DOHH2 (cell line): ENCODE results near the gene DEPDC1B.

Source experiments
- H3F3A ChIP-seq: fragments of 200-600 bp; sonication (generic), shearing (Covaris generic); 2 replicates; pipeline ENCODE4 v1.6.0; 2016; ENCODE audit warnings: antibody characterized with exemption, mild to moderate bottlenecking; ENCODE audit not compliant: control insufficient read depth, insufficient read depth
- H3K27ac ChIP-seq: fragments of 200-600 bp; sonication (generic); 2 replicates; pipeline ENCODE4 v1.5.1; 2014; ENCODE audit warnings: low read depth, mild to moderate bottlenecking, low read length, moderate library complexity
- H3K27me3 ChIP-seq: fragments of 200-600 bp; sonication (generic); 2 replicates; pipeline ENCODE4 v1.6.1; 2014; ENCODE audit warnings: mild to moderate bottlenecking, low read length, mixed read lengths; ENCODE audit not compliant: control insufficient read depth
- H3K36me3 ChIP-seq: fragments of 200-600 bp; sonication (generic); 2 replicates; pipeline ENCODE4 v1.6.1; 2014; ENCODE audit warnings: mild to moderate bottlenecking, low read length, moderate library complexity, mixed read lengths; ENCODE audit not compliant: control insufficient read depth
- H3K4me1 ChIP-seq: fragments of 200-600 bp; sonication (generic); 2 replicates; pipeline ENCODE4 v1.6.1; 2014; ENCODE audit warnings: mild to moderate bottlenecking, low read length, mixed read lengths; ENCODE audit not compliant: control insufficient read depth
- H3K4me2 ChIP-seq: fragments of 200-600 bp; sonication (generic); 2 replicates; pipeline ENCODE4 v1.6.0; 2014; ENCODE audit warnings: mild to moderate bottlenecking, low read length, moderate library complexity
- H3K4me3 ChIP-seq: fragments of 200-600 bp; sonication (generic); 2 replicates; pipeline ENCODE4 v1.5.1; 2014; ENCODE audit warnings: mild to moderate bottlenecking, low read length, mixed read lengths
- H3K79me2 ChIP-seq: fragments of 200-600 bp; sonication (generic); 2 replicates; pipeline ENCODE4 v1.6.1; 2014; ENCODE audit warnings: mild to moderate bottlenecking, low read length, mixed read lengths; ENCODE audit not compliant: control insufficient read depth
- H3K9me2 ChIP-seq: fragments of 200-600 bp; sonication (generic); replicated peaks from 2 replicates; pipeline ENCODE4 v1.6.1; 2014; ENCODE audit warnings: mild to moderate bottlenecking, low read length, mixed read lengths; ENCODE audit not compliant: control insufficient read depth
- H3K9me3 ChIP-seq: fragments of 200-600 bp; sonication (generic); 2 replicates; pipeline ENCODE4 v1.6.1; 2014; ENCODE audit warnings: antibody characterized with exemption, low read length, mixed read lengths; ENCODE audit not compliant: control insufficient read depth, insufficient read depth
- H4K20me1 ChIP-seq: fragments of 200-600 bp; sonication (generic); 2 replicates; pipeline ENCODE4 v1.6.0; 2014; ENCODE audit warnings: low read depth, mild to moderate bottlenecking, antibody characterized with exemption, low read length, moderate library complexity; ENCODE audit not compliant: control insufficient read depth, insufficient read depth
- CTCF ChIP-seq: fragments of 200-600 bp; sonication (generic); IDR thresholded peaks from one replicate; pipeline ENCODE4 v1.5.1; 2014; ENCODE audit warnings: antibody characterized with exemption, mild to moderate bottlenecking, low read depth, low read length; ENCODE audit not compliant: poor library complexity, severe bottlenecking
- EZH2phosphoT487 ChIP-seq: fragments of 200-600 bp; sonication (generic); IDR thresholded peaks from 2 replicates; pipeline ENCODE4 v1.6.1; 2017; ENCODE audit warnings: borderline replicate concordance, mild to moderate bottlenecking, antibody characterized with exemption, low read length, moderate library complexity, mixed read lengths

The DEPDC1B gene

DNA sequence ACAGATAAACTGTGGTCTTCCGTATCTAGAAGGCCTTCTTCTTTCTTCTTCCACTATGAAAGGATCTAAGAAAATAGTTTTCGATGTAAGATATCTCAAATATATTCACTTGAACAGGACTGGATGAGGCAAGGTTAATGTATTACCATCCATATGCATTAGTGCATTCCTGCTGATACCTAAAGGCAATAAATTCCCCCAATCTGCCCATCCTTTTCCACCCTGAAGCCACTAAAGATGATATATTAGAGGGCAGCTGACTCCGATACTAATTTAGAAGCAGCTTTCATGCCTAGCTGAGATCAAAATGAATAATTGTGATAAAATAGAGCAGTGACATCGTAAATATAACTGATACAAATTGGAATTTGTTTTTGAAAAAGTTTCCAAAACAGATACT is 63.3 kb downstream of the DEPDC1B start:
- Histone ChIP-seq H3K79me2 (no peaks in the 10 kb centered on the region), H3K9me3 (no peaks in the 10 kb centered on the region), H4K20me1 (no peaks in the 10 kb centered on the region), H3K9me2 (no peaks in the 10 kb centered on the region), H3K27ac (no peak overlapping the region), H3F3A (no peaks in the 10 kb centered on the region), H3K27me3 (no peaks in the 10 kb centered on the region), H3K4me1 (no peaks in the 10 kb centered on the region), H3K36me3 (peaks cover 30% of the 10 kb centered on the region), H3K4me3 (no peak overlapping the region), H3K4me2 (no peak overlapping the region)
- TF ChIP-seq CTCF, result no peak
- no peak for TF ChIP-seq EZH2phosphoT487

- H3K79me2 ChIP-seq, result no peaks in the 10 kb centered on the region
- peaks cover 34% of the 10 kb centered on the region for H3K36me3 ChIP-seq
- no peaks in the 10 kb centered on the region for H3K9me2 ChIP-seq
- no peaks in the 10 kb centered on the region for H3K4me1 ChIP-seq
- H3F3A ChIP-seq, result no peaks in the 10 kb centered on the region
- no peaks in the 10 kb centered on the region for H3K9me3 ChIP-seq
- H3K4me2 ChIP-seq, result no peak overlapping the region
- no peaks in the 10 kb centered on the region for H4K20me1 ChIP-seq
- TF ChIP-seq CTCF (no peak), EZH2phosphoT487 (no peak)
- no peak overlapping the region for H3K27ac ChIP-seq
- no peaks in the 10 kb centered on the region for H3K27me3 ChIP-seq
- H3K4me3 ChIP-seq, result no peak overlapping the region
Observed at GRCh38 chr5:60636001-60636400, 64.0 kb downstream of the DEPDC1B start.

DNA sequence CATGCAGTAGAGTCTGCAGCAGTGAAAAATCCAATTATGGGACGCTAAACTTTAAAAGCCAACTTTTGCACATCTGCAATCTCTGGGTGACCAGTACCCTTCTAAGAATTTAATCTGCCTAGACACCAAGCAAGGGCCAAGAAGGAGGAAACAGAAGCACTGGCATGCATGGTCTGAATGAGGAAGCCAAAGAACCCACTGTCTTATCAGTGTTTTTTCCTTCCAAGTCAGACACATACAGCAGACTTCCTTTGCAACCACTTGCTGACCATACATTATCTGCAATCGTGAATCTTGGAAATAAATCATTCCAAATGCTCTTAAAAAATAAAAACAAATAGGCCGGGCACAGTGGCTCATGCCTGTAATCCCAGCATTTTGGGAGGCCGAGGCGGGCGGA is 65.9 kb downstream of the DEPDC1B start:
- TF ChIP-seq EZH2phosphoT487, result no peak
- no peak for TF ChIP-seq CTCF

GRCh38 chr5:60633341-60633740 is 66.6 kb downstream of the DEPDC1B start:
- no peaks in the 10 kb centered on the region for H3K9me3 ChIP-seq
- H3K27ac ChIP-seq, result no peak overlapping the region
- H3K36me3 ChIP-seq, result peaks cover 38% of the 10 kb centered on the region
- no peaks in the 10 kb centered on the region for H4K20me1 ChIP-seq
- H3K9me2 ChIP-seq, result no peaks in the 10 kb centered on the region
- no peaks in the 10 kb centered on the region for H3K27me3 ChIP-seq
- no peaks in the 10 kb centered on the region for H3K4me1 ChIP-seq
- no peaks in the 10 kb centered on the region for H3K79me2 ChIP-seq
- TF ChIP-seq EZH2phosphoT487 (no peak), CTCF (no peak)
- no peak overlapping the region for H3K4me2 ChIP-seq
- H3F3A ChIP-seq, result no peaks in the 10 kb centered on the region
- no peak overlapping the region for H3K4me3 ChIP-seq

More for the DNA sequence above, 65.9 kb downstream of the DEPDC1B start:
- H3K27ac ChIP-seq, result no peak overlapping the region
- H3K4me2 ChIP-seq, result no peak overlapping the region
- H3K9me3 ChIP-seq, result no peaks in the 10 kb centered on the region
- peaks cover 39% of the 10 kb centered on the region for H3K36me3 ChIP-seq
- H3K27me3 ChIP-seq, result no peaks in the 10 kb centered on the region
- H3K4me3 ChIP-seq, result no peak overlapping the region
- no peaks in the 10 kb centered on the region for H3K9me2 ChIP-seq
- H3F3A ChIP-seq, result no peaks in the 10 kb centered on the region
- no peaks in the 10 kb centered on the region for H3K79me2 ChIP-seq
- H3K4me1 ChIP-seq, result no peaks in the 10 kb centered on the region
- no peaks in the 10 kb centered on the region for H4K20me1 ChIP-seq
